DOHH2 (cell line): ENCODE results near the gene MAST3.

Experiments used
- H3F3A ChIP-seq: fragments of 200-600 bp; sonication (generic), shearing (Covaris generic); 2 replicates; pipeline ENCODE4 v1.6.0; 2016; ENCODE audit warnings: antibody characterized with exemption, mild to moderate bottlenecking; ENCODE audit not compliant: control insufficient read depth, insufficient read depth
- H3K27ac ChIP-seq: fragments of 200-600 bp; sonication (generic); 2 replicates; pipeline ENCODE4 v1.5.1; 2014; ENCODE audit warnings: low read depth, mild to moderate bottlenecking, low read length, moderate library complexity
- H3K27me3 ChIP-seq: fragments of 200-600 bp; sonication (generic); 2 replicates; pipeline ENCODE4 v1.6.1; 2014; ENCODE audit warnings: mild to moderate bottlenecking, low read length, mixed read lengths; ENCODE audit not compliant: control insufficient read depth
- H3K36me3 ChIP-seq: fragments of 200-600 bp; sonication (generic); 2 replicates; pipeline ENCODE4 v1.6.1; 2014; ENCODE audit warnings: mild to moderate bottlenecking, low read length, moderate library complexity, mixed read lengths; ENCODE audit not compliant: control insufficient read depth
- H3K4me1 ChIP-seq: fragments of 200-600 bp; sonication (generic); 2 replicates; pipeline ENCODE4 v1.6.1; 2014; ENCODE audit warnings: mild to moderate bottlenecking, low read length, mixed read lengths; ENCODE audit not compliant: control insufficient read depth
- H3K4me2 ChIP-seq: fragments of 200-600 bp; sonication (generic); 2 replicates; pipeline ENCODE4 v1.6.0; 2014; ENCODE audit warnings: mild to moderate bottlenecking, low read length, moderate library complexity
- H3K4me3 ChIP-seq: fragments of 200-600 bp; sonication (generic); 2 replicates; pipeline ENCODE4 v1.5.1; 2014; ENCODE audit warnings: mild to moderate bottlenecking, low read length, mixed read lengths
- H3K79me2 ChIP-seq: fragments of 200-600 bp; sonication (generic); 2 replicates; pipeline ENCODE4 v1.6.1; 2014; ENCODE audit warnings: mild to moderate bottlenecking, low read length, mixed read lengths; ENCODE audit not compliant: control insufficient read depth
- H3K9me2 ChIP-seq: fragments of 200-600 bp; sonication (generic); replicated peaks from 2 replicates; pipeline ENCODE4 v1.6.1; 2014; ENCODE audit warnings: mild to moderate bottlenecking, low read length, mixed read lengths; ENCODE audit not compliant: control insufficient read depth
- H3K9me3 ChIP-seq: fragments of 200-600 bp; sonication (generic); 2 replicates; pipeline ENCODE4 v1.6.1; 2014; ENCODE audit warnings: antibody characterized with exemption, low read length, mixed read lengths; ENCODE audit not compliant: control insufficient read depth, insufficient read depth
- H4K20me1 ChIP-seq: fragments of 200-600 bp; sonication (generic); 2 replicates; pipeline ENCODE4 v1.6.0; 2014; ENCODE audit warnings: low read depth, mild to moderate bottlenecking, antibody characterized with exemption, low read length, moderate library complexity; ENCODE audit not compliant: control insufficient read depth, insufficient read depth
- CTCF ChIP-seq: fragments of 200-600 bp; sonication (generic); IDR thresholded peaks from one replicate; pipeline ENCODE4 v1.5.1; 2014; ENCODE audit warnings: antibody characterized with exemption, mild to moderate bottlenecking, low read depth, low read length; ENCODE audit not compliant: poor library complexity, severe bottlenecking
- EZH2phosphoT487 ChIP-seq: fragments of 200-600 bp; sonication (generic); IDR thresholded peaks from 2 replicates; pipeline ENCODE4 v1.6.1; 2017; ENCODE audit warnings: borderline replicate concordance, mild to moderate bottlenecking, antibody characterized with exemption, low read length, moderate library complexity, mixed read lengths

The MAST3 gene

GRCh38 chr19:18065173-18065495 lies 32.4 kb upstream of the MAST3 start:
- no peak for TF ChIP-seq EZH2phosphoT487
- no peak overlapping the region for H3K27ac ChIP-seq
- no peak overlapping the region for H3K4me3 ChIP-seq
- H4K20me1 ChIP-seq: no peaks in the 10 kb centered on the region
- no peaks in the 10 kb centered on the region for H3K27me3 ChIP-seq
- no peaks in the 10 kb centered on the region for H3K79me2 ChIP-seq
- H3F3A ChIP-seq: peaks cover 5% of the 10 kb centered on the region; the same call in 1 of the 2 replicates
- no peak overlapping the region for H3K4me2 ChIP-seq
- peaks cover 5% of the 10 kb centered on the region for H3K4me1 ChIP-seq
- no peaks in the 10 kb centered on the region for H3K9me2 ChIP-seq
- peaks cover 3% of the 10 kb centered on the region; the same call in 1 of the 2 replicates for H3K36me3 ChIP-seq
- H3K9me3 ChIP-seq: no peaks in the 10 kb centered on the region

- H3K27me3 ChIP-seq: no peaks in the 10 kb centered on the region
- no peak for TF ChIP-seq EZH2phosphoT487
- no peak for TF ChIP-seq CTCF
- no peaks in the 10 kb centered on the region for H4K20me1 ChIP-seq
- H3K4me2 ChIP-seq: no peak overlapping the region
- H3K4me1 ChIP-seq: peaks cover 1% of the 10 kb centered on the region
- H3F3A ChIP-seq: no peaks in the 10 kb centered on the region; the same call in 1 of the 2 replicates
- H3K9me3 ChIP-seq: no peaks in the 10 kb centered on the region
- H3K27ac ChIP-seq: no peak overlapping the region
- no peak overlapping the region for H3K4me3 ChIP-seq
- H3K9me2 ChIP-seq: no peaks in the 10 kb centered on the region
- H3K79me2 ChIP-seq: no peaks in the 10 kb centered on the region
- H3K36me3 ChIP-seq: peaks cover 1% of the 10 kb centered on the region; the same call in 1 of the 2 replicates
These were observed 29.2 kb upstream of the MAST3 start for GRCh38 chr19:18068395-18068794.

GRCh38 chr19:18069383-18069782 lies 28.2 kb upstream of the MAST3 start:
- Histone ChIP-seq H3K9me3 (no peaks in the 10 kb centered on the region), H3K79me2 (no peaks in the 10 kb centered on the region), H3K27me3 (no peaks in the 10 kb centered on the region), H3K9me2 (no peaks in the 10 kb centered on the region), H4K20me1 (no peaks in the 10 kb centered on the region), H3K4me2 (no peak overlapping the region), H3F3A (no peaks in the 10 kb centered on the region; the same call in 1 of the 2 replicates), H3K4me3 (no peak overlapping the region), H3K27ac (no peak overlapping the region), H3K36me3 (no peaks in the 10 kb centered on the region; the same call in 1 of the 2 replicates), H3K4me1 (no peaks in the 10 kb centered on the region)
- TF ChIP-seq CTCF (no peak), EZH2phosphoT487 (no peak)

- H3K27me3 ChIP-seq: no peaks in the 10 kb centered on the region
- no peaks in the 10 kb centered on the region; the same call in 1 of the 2 replicates for H3K36me3 ChIP-seq
- H3K27ac ChIP-seq: no peak overlapping the region
- no peaks in the 10 kb centered on the region for H3K9me2 ChIP-seq
- H3K4me3 ChIP-seq: no peak overlapping the region
- no peak overlapping the region for H3K4me2 ChIP-seq
- H3K4me1 ChIP-seq: no peaks in the 10 kb centered on the region
- TF ChIP-seq EZH2phosphoT487: no peak
- H3K9me3 ChIP-seq: no peaks in the 10 kb centered on the region
- no peaks in the 10 kb centered on the region for H4K20me1 ChIP-seq
- no peaks in the 10 kb centered on the region for H3K79me2 ChIP-seq
- H3F3A ChIP-seq: no peaks in the 10 kb centered on the region; the same call in 1 of the 2 replicates
These were observed 27.4 kb upstream of the MAST3 start for GRCh38 chr19:18070181-18070580.
